ENCODE data around the gene HFE.

Gene HFE

DNA sequence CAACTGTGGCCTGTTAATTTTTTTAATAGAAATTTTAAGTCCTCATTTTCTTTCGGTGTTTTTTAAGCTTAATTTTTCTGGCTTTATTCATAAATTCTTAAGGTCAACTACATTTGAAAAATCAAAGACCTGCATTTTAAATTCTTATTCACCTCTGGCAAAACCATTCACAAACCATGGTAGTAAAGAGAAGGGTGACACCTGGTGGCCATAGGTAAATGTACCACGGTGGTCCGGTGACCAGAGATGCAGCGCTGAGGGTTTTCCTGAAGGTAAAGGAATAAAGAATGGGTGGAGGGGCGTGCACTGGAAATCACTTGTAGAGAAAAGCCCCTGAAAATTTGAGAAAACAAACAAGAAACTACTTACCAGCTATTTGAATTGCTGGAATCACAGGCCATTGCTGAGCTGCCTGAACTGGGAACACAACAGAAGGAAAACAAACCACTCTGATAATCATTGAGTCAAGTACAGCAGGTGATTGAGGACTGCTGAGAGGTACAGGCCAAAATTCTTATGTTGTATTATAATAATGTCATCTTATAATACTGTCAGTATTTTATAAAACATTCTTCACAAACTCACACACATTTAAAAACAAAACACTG, 10.1 kb downstream of the HFE start:
- Histone ChIP-seq H3K27ac (ENCODE audit: low read depth, low read length) (no peak overlapping the region), H3K36me3 (ENCODE audit: insufficient read depth, low read length) (no peaks in the 10 kb centered on the region), H3K27me3 (ENCODE audit: insufficient read depth, low read length) (no peaks in the 10 kb centered on the region), H3K9me3 (ENCODE audit: insufficient read depth, low read depth, low read length) (no peaks in the 10 kb centered on the region), H3K9ac (ENCODE audit: low read depth, low read length) (no peak overlapping the region), H3K4me1 (ENCODE audit: insufficient read depth, low read length) (peaks cover 2% of the 10 kb centered on the region; the same call in 1 of the 2 replicates), H3K4me3 (ENCODE audit: low read length) (no peak overlapping the region)
- 7% methylated on average over 4 of the region's 5 CpGs for WGBS

DNA sequence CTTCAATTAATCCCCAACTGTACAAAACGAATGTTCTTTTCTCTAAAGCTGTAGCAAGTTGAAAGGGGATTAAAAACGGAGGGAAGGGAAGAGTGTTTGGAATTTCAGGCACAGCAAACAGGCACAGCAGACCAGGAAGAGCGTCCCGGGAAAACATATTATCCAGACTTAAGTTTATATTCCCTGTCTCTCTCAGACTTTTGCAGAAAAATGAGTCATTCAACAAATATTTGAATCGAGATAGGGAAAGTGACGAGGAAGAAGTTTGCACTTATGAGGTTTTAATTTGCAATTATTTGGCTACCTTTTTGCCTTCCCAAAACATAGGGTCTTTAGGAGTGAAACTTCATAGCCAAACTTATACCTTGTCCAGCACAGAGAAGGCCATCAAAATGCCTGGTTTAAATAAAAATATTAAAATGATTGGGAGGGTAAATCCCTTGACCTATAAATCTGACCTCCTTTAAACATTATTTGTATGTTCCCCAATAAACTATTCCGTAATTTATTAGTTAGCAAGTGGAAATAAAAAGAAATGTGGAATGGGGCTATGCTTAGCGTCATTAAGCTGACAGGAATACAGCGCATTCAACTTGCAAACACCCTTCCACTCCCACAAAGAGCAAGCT, 16.0 kb downstream of the HFE start:
- WGBS, result 18% methylated on average over 6 of the region's 9 CpGs
- peak overlapping the region; percentile 67 for H3K4me3 ChIP-seq (ENCODE audit: low read length)
- no peaks in the 10 kb centered on the region for H3K36me3 ChIP-seq (ENCODE audit: insufficient read depth, low read length)
- H3K4me1 ChIP-seq (ENCODE audit: insufficient read depth, low read length), result peaks cover 13% of the 10 kb centered on the region
- no peaks in the 10 kb centered on the region for H3K27me3 ChIP-seq (ENCODE audit: insufficient read depth, low read length)
- H3K27ac ChIP-seq (ENCODE audit: low read depth, low read length), result peak overlapping the region; percentile 73
- H3K9me3 ChIP-seq (ENCODE audit: insufficient read depth, low read depth, low read length), result peaks cover 12% of the 10 kb centered on the region
- peak overlapping the region; percentile 45; the same call in 1 of the 2 replicates for H3K9ac ChIP-seq (ENCODE audit: low read depth, low read length)

DNA sequence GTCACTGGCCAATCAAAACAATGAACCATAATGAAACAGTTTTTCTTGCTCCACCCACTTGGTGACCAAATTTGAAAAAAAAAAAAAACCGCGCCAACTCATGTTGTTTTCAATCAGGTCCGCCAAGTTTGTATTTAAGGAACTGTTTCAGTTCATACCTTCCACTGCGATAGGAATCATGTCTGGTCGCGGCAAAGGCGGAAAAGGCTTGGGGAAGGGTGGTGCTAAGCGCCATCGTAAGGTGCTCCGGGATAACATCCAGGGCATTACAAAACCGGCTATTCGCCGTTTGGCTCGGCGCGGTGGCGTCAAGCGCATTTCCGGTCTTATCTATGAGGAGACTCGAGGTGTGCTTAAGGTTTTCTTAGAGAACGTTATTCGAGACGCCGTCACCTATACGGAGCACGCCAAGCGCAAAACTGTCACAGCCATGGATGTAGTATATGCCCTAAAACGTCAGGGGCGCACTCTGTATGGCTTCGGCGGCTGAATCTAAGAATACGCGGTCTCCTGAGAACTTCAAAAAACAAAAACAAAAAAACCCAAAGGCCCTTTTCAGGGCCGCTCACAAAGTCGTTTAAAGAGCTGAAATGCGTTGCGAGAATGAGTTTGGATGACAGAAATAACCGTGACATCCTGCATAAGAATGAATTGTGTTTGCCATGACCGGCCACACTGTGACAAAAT, 16.7 kb downstream of the HFE start:
- peak overlapping the region; percentile 83 for H3K9ac ChIP-seq (ENCODE audit: low read depth, low read length)
- WGBS, result under 1% methylated on average over 39 of the region's 39 CpGs
- H3K4me1 ChIP-seq (ENCODE audit: insufficient read depth, low read length), result peaks cover 13% of the 10 kb centered on the region
- H3K9me3 ChIP-seq (ENCODE audit: insufficient read depth, low read depth, low read length), result peaks cover 12% of the 10 kb centered on the region
- no peaks in the 10 kb centered on the region for H3K36me3 ChIP-seq (ENCODE audit: insufficient read depth, low read length)
- H3K27ac ChIP-seq (ENCODE audit: low read depth, low read length), result peak overlapping the region; percentile 95
- no peaks in the 10 kb centered on the region for H3K27me3 ChIP-seq (ENCODE audit: insufficient read depth, low read length)
- peak overlapping the region; percentile 67 for H3K4me3 ChIP-seq (ENCODE audit: low read length)

DNA sequence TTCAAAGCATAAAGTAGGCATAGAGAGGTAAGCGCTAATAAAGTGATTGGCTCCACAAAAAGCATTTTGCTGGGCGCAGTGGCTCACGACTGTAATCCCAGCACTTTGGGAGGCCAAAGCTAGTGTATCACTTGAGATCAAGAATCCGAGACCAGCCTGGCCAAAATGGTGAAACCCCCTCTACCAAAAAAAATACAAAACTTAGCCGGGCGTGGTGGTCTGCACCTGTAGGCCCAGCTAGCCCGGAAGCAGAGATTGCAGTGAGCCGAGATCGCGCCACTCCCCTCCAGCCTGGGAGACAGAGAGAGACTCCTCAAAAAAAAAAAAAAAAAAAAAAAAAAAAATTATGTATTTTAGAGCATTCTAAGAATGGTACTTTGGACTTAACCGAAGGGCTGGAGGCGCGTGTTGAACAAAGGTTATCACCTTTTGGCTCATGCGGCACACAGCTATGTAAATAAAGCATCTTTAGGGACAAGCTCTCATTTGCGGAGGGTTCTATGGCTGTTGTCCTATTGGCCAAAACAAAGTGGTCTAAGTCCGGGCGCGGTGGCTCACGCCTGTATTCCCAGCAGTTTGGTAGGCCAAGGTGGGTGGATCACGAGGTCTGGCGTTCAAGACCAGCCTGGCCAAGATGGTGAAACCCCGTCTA, 17.4 kb downstream of the HFE start:
- H3K27ac ChIP-seq (ENCODE audit: low read depth, low read length), result peak overlapping the region; percentile 95
- peaks cover 12% of the 10 kb centered on the region for H3K9me3 ChIP-seq (ENCODE audit: insufficient read depth, low read depth, low read length)
- WGBS, result 64% methylated on average over 20 of the region's 22 CpGs
- no peaks in the 10 kb centered on the region for H3K36me3 ChIP-seq (ENCODE audit: insufficient read depth, low read length)
- H3K9ac ChIP-seq (ENCODE audit: low read depth, low read length), result peak overlapping the region; percentile 83
- H3K4me3 ChIP-seq (ENCODE audit: low read length), result peak overlapping the region; percentile 67
- peaks cover 13% of the 10 kb centered on the region for H3K4me1 ChIP-seq (ENCODE audit: insufficient read depth, low read length)
- no peaks in the 10 kb centered on the region for H3K27me3 ChIP-seq (ENCODE audit: insufficient read depth, low read length)

DNA sequence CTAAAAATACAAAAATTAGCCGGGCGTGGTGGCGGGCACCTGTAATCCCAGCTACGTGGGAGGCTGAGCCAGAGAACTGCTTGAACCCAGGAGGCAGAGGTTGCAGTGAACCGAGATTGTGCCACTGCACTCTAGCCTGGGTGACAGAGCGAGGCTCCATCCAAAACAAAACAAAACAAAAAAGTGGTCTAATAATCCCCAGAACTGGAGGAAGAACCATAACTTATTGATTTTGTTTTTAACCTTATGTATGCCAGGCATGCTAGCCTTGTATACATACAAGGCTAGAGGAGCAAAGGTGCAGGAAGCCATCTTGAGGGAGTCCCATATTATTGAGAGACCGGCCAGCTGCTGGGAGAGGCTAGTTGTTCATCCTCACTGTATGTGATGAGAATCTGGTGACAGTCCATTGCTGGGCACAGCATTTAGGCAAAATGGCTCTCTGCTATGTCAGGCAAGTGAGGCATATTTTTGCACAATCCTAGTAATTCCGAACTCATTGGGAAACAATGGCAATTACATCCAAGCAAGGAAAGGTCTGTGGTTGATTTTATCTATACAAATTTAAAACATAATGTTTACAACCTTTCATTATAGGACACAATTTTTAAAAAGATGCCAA, 18.0 kb downstream of the HFE start:
- Histone ChIP-seq H3K9me3 (ENCODE audit: insufficient read depth, low read depth, low read length) (peaks cover 12% of the 10 kb centered on the region), H3K27ac (ENCODE audit: low read depth, low read length) (no peak overlapping the region), H3K4me3 (ENCODE audit: low read length) (no peak overlapping the region), H3K27me3 (ENCODE audit: insufficient read depth, low read length) (no peaks in the 10 kb centered on the region), H3K9ac (ENCODE audit: low read depth, low read length) (no peak overlapping the region), H3K36me3 (ENCODE audit: insufficient read depth, low read length) (no peaks in the 10 kb centered on the region), H3K4me1 (ENCODE audit: insufficient read depth, low read length) (peaks cover 13% of the 10 kb centered on the region)
- 93% methylated on average over 8 of the region's 8 CpGs for WGBS

DNA sequence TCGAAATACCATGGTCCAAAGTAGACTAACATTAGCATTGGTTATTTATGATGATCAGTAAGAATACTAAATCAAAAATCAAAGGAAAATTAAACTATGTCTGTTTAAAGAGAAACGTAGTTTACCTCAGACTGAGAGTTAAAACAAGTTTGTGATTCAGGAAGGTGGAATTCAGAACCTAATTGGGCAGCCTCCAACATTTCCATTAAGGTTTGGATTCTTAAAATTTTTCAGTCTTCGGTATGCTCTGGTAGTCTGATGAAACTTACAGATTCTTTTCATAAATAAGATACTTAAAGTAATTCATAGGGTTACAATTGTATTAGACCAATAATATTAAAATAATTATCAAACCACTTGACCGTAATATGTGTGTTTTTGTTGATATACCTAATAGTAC, 18.6 kb downstream of the HFE start:
- 100% methylated on average over 2 of the region's 4 CpGs for WGBS
- H3K9ac ChIP-seq (ENCODE audit: low read depth, low read length), result no peak overlapping the region
- H3K27ac ChIP-seq (ENCODE audit: low read depth, low read length), result no peak overlapping the region
- H3K4me1 ChIP-seq (ENCODE audit: insufficient read depth, low read length), result peaks cover 13% of the 10 kb centered on the region
- H3K9me3 ChIP-seq (ENCODE audit: insufficient read depth, low read depth, low read length), result peaks cover 12% of the 10 kb centered on the region
- H3K27me3 ChIP-seq (ENCODE audit: insufficient read depth, low read length), result no peaks in the 10 kb centered on the region
- H3K4me3 ChIP-seq (ENCODE audit: low read length), result no peak overlapping the region
- no peaks in the 10 kb centered on the region for H3K36me3 ChIP-seq (ENCODE audit: insufficient read depth, low read length)

DNA sequence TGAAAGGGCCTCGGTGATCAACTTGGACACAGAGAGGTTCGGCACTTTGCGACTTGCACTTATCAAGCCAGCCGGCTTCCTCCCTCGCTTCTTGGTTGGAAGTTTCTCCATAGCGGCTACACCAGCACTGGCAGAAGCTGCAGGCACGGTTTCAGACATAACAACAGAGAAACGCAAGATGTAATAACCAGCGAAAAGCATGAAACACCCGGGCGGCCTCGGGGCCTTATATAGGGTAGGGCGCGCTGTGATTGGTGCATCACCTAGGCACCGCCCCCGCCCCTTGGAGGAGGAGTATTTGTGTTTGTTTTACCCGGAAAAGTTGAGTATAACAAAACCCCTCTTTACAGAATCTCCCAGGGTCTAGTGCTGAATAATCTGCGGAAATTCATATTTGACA, 20.7 kb downstream of the HFE start:
- Histone ChIP-seq H3K27ac (ENCODE audit: low read depth, low read length) (no peak overlapping the region), H3K9ac (ENCODE audit: low read depth, low read length) (no peak overlapping the region), H3K9me3 (ENCODE audit: insufficient read depth, low read depth, low read length) (peaks cover 12% of the 10 kb centered on the region), H3K36me3 (ENCODE audit: insufficient read depth, low read length) (no peaks in the 10 kb centered on the region), H3K4me1 (ENCODE audit: insufficient read depth, low read length) (peaks cover 5% of the 10 kb centered on the region), H3K4me3 (ENCODE audit: low read length) (no peak overlapping the region), H3K27me3 (ENCODE audit: insufficient read depth, low read length) (no peaks in the 10 kb centered on the region)
- WGBS, result 97% methylated on average over 17 of the region's 18 CpGs

DNA sequence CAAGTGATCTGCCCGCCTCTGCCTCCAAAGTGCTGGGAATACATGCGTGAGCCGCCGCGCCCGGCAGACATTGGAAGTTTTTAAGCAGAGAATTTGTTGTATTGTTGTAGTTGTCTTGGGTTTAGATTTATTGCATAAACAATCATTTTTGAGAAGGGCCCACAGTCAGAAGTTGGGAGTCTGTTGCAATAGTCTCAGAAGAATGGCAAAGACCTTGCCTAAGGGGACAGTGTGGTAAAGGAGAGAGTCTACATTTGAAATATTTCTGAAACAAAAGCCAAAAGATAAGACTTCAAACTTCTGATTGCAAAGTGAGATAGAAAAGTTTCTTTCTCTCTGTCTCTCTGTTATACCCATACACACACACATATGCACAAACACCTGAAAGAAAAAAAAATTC, 22.5 kb downstream of the HFE start:
- no peaks in the 10 kb centered on the region for H3K27me3 ChIP-seq (ENCODE audit: insufficient read depth, low read length)
- H3K9me3 ChIP-seq (ENCODE audit: insufficient read depth, low read depth, low read length), result peaks cover 12% of the 10 kb centered on the region
- no peak overlapping the region for H3K27ac ChIP-seq (ENCODE audit: low read depth, low read length)
- H3K4me1 ChIP-seq (ENCODE audit: insufficient read depth, low read length), result no peaks in the 10 kb centered on the region
- H3K9ac ChIP-seq (ENCODE audit: low read depth, low read length), result no peak overlapping the region
- H3K36me3 ChIP-seq (ENCODE audit: insufficient read depth, low read length), result no peaks in the 10 kb centered on the region
- WGBS, result 99% methylated on average over 6 of the region's 6 CpGs
- H3K4me3 ChIP-seq (ENCODE audit: low read length), result no peak overlapping the region

DNA sequence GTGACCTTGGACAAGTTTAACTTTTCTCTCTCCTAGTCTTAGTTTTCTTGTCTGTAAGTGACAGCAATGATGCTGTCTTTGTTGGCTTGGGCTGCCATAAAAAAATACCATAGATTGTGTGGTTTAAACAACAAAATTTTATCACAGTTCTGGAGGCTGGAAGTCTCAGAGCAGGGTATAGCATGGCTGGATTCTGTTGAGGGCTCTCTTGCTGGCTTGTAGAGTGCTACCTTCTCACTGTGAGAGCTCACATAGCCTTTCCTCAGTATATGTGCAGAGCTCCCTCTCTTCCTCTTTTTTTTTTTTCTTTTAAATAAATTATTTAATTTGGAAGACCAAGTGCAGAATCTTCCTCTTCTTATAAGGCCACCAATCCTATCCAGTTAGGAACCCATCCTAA, 26.3 kb downstream of the HFE start:
- no peaks in the 10 kb centered on the region for H3K36me3 ChIP-seq (ENCODE audit: insufficient read depth, low read length)
- H3K4me3 ChIP-seq (ENCODE audit: low read length), result no peak overlapping the region
- no peaks in the 10 kb centered on the region for H3K9me3 ChIP-seq (ENCODE audit: insufficient read depth, low read depth, low read length)
- H3K27me3 ChIP-seq (ENCODE audit: insufficient read depth, low read length), result no peaks in the 10 kb centered on the region
- H3K27ac ChIP-seq (ENCODE audit: low read depth, low read length), result no peak overlapping the region
- H3K4me1 ChIP-seq (ENCODE audit: insufficient read depth, low read length), result peaks cover 2% of the 10 kb centered on the region
- no peak overlapping the region for H3K9ac ChIP-seq (ENCODE audit: low read depth, low read length)

DNA sequence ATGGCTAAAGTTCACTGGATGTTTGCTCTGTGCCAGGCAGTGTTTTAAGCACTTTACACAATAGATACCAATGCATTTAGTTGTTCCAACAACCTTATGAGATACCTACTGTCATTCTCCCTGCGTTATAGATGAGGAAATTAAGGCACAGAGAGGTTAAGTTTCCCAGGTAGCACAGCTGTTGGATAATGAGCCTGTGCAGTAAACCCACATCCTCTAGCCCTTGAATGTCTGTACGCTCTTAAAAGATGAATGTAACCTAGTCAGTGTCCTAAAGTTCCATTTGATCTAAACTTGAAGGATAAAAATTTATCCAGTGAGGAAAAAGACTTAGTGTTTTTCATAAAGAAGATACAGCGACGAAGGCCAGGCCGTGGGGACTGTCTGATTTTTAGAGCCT, 28.0 kb downstream of the HFE start:
- Histone ChIP-seq H3K4me1 (ENCODE audit: insufficient read depth, low read length) (peaks cover 13% of the 10 kb centered on the region), H3K27me3 (ENCODE audit: insufficient read depth, low read length) (no peaks in the 10 kb centered on the region), H3K9ac (ENCODE audit: low read depth, low read length) (no peak overlapping the region), H3K36me3 (ENCODE audit: insufficient read depth, low read length) (no peaks in the 10 kb centered on the region), H3K27ac (ENCODE audit: low read depth, low read length) (no peak overlapping the region), H3K9me3 (ENCODE audit: insufficient read depth, low read depth, low read length) (no peaks in the 10 kb centered on the region), H3K4me3 (ENCODE audit: low read length) (no peak overlapping the region)
- WGBS, result 93% methylated on average over 5 of the region's 5 CpGs

DNA sequence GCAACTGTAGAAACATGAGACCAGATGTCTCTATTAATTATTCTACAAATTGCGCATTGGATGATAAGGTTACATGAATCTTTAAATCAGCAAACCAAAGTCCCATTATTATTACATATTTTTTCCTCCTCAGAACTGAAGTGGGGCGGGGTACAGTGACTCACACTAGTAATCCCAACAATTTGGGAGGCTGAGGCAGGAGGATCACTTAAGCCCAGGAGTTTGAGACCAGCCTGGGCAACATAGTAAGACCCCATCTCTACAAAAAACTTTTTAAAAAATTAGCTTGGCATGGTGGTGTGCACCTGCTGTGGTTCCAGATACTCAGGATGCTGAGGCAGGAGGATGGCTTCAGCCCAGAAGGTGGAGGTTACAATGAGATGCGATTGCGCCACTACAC, 29.0 kb downstream of the HFE start:
- no peak overlapping the region for H3K4me3 ChIP-seq (ENCODE audit: low read length)
- H3K9ac ChIP-seq (ENCODE audit: low read depth, low read length), result no peak overlapping the region
- H3K4me1 ChIP-seq (ENCODE audit: insufficient read depth, low read length), result peaks cover 19% of the 10 kb centered on the region
- no peaks in the 10 kb centered on the region for H3K36me3 ChIP-seq (ENCODE audit: insufficient read depth, low read length)
- H3K27ac ChIP-seq (ENCODE audit: low read depth, low read length), result no peak overlapping the region
- WGBS, result 94% methylated on average over 4 of the region's 4 CpGs
- H3K27me3 ChIP-seq (ENCODE audit: insufficient read depth, low read length), result no peaks in the 10 kb centered on the region
- no peaks in the 10 kb centered on the region for H3K9me3 ChIP-seq (ENCODE audit: insufficient read depth, low read depth, low read length)

Data from HUES64 (cell line).